Tibial nerve (tissue), 3 donors: ENCODE results near the gene MAPK11.

Source experiments
- CTCF ChIP-seq, 5 experiments: fragments of 200-600 bp in 3 of 5; fragments of 450-650 bp in 2 of 5; sonication (generic) in 3 of 5; IDR thresholded peaks; one replicate each; pipeline ENCODE4 v1.5.1; 2016 to 2019; ENCODE audit warnings: antibody characterized with exemption in 5 of 5, mild to moderate bottlenecking in 3 of 5, moderate library complexity in 2 of 5
- POLR2A ChIP-seq, 2 donors: fragments of 450-650 bp; IDR thresholded peaks; one replicate each; pipeline ENCODE4 v1.6.1; 2017; ENCODE audit warnings: antibody characterized with exemption in 2 of 2, mild to moderate bottlenecking in 2 of 2, moderate library complexity in 2 of 2

- TF ChIP-seq CTCF (IDR thresholded peaks at IDR 0.05) (no peak), POLR2A (IDR thresholded peaks at IDR 0.05) (no peak)
These were observed 19.9 kb upstream of the MAPK11 start for GRCh38 chr22:50289942-50290630.
